ENCODE measurements around the gene SV2C. TPM values are rescaled to one million over a fixed set of nuclear protein-coding genes. Genes with fewer than 3 reads are reported as not detected.

Gene SV2C
- total RNA-seq, 2 donors from 2014 or later, result not detected

DNA sequence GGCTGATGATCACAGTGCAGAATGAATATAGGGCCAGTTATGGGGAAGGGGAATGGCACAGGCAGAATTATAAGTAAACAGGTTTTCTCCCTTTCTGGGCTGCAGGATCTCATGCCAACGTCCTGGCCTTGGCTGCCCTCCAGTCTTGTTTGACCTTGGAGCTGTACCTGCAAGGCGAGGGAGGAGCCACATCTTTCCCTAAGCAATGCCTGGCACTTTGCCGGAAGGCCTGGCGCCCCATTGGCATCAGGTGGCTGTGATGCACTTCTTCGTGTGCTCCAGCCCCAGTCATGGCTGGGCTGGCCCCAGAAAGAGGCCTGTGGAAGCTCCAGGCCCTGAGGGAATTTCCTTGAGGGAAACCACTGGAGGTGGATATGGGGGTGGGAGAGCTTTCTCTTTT, 303.2 kb downstream of the SV2C start:
- Mint-ChIP-seq H3K4me1 (peaks cover 4% of the 10 kb centered on the region), H3K27me3 (ENCODE audit: insufficient read depth) (peaks cover 7% of the 10 kb centered on the region), H3K36me3 (ENCODE audit: low read depth) (no peaks in the 10 kb centered on the region), H3K9me3 (no peaks in the 10 kb centered on the region), H3K27ac (no peak overlapping the region), H3K4me3 (no peak overlapping the region)
- Histone ChIP-seq H3K4me1 (ENCODE audit: control insufficient read depth, insufficient read depth, low read length) (no peaks in the 10 kb centered on the region), H3K27ac (ENCODE audit: low read depth, low read length) (no peak overlapping the region), H3K27me3 (ENCODE audit: control insufficient read depth, insufficient read depth, low read length, poor library complexity, severe bottlenecking) (no peaks in the 10 kb centered on the region), H3K9me3 (ENCODE audit: control insufficient read depth, low read length) (no peaks in the 10 kb centered on the region), H3K4me3 (ENCODE audit: low read length) (no peak overlapping the region), H3K36me3 (ENCODE audit: control insufficient read depth, insufficient read depth, low read length) (no peaks in the 10 kb centered on the region), H3K9ac (ENCODE audit: extremely low read depth, low read length, poor library complexity, severe bottlenecking) (no peak overlapping the region)
- TF ChIP-seq, protein P1, sequence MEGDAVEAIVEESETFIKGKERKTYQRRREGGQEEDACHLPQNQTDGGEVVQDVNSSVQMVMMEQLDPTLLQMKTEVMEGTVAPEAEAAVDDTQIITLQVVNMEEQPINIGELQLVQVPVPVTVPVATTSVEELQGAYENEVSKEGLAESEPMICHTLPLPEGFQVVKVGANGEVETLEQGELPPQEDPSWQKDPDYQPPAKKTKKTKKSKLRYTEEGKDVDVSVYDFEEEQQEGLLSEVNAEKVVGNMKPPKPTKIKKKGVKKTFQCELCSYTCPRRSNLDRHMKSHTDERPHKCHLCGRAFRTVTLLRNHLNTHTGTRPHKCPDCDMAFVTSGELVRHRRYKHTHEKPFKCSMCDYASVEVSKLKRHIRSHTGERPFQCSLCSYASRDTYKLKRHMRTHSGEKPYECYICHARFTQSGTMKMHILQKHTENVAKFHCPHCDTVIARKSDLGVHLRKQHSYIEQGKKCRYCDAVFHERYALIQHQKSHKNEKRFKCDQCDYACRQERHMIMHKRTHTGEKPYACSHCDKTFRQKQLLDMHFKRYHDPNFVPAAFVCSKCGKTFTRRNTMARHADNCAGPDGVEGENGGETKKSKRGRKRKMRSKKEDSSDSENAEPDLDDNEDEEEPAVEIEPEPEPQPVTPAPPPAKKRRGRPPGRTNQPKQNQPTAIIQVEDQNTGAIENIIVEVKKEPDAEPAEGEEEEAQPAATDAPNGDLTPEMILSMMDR (conservative IDR thresholded peaks at IDR 0.05), result no peak
- DNase-seq, result no peak
- 88 to 96% methylated on average over 5 of the region's 5 CpGs for WGBS, 2 experiments (ENCODE audit: insufficient coverage in 1 of 2, insufficient read length in 1 of 2)

DNA sequence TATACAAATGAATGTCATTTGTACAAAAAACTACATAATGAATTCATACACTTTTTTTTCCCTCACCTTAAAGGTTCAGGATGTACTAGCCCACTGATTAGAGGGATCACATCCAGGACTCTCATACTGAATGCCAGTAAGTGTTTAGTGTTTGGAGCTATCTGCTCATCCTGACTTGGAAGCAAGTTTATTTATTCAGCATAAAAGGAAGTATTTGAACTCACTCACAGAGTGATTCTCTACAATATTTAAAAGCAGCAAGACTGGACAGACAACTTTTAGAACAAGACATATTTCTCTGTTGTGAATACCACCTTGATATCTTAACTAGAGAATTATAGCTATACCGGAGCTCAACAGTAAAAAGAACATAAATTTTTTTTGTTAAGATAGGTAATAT, 305.1 kb downstream of the SV2C start:
- DNase-seq, result no peak
- no peaks in the 10 kb centered on the region for H3K36me3 ChIP-seq (ENCODE audit: control insufficient read depth, insufficient read depth, low read length)
- peaks cover 4% of the 10 kb centered on the region for H3K27me3 Mint-ChIP-seq (ENCODE audit: insufficient read depth)
- no peaks in the 10 kb centered on the region for H3K9me3 ChIP-seq (ENCODE audit: control insufficient read depth, low read length)
- no peak overlapping the region for H3K27ac ChIP-seq (ENCODE audit: low read depth, low read length)
- H3K27ac Mint-ChIP-seq, result no peak overlapping the region
- WGBS, 2 experiments (ENCODE audit: insufficient coverage in 1 of 2, insufficient read length in 1 of 2), result 86% methylated on average over 1 of the region's 1 CpG; no CpG with 5 or more reads in 1 of the 2 experiments
- peaks cover 12% of the 10 kb centered on the region for H3K4me1 Mint-ChIP-seq
- H3K4me3 ChIP-seq (ENCODE audit: low read length), result no peak overlapping the region
- H3K9ac ChIP-seq (ENCODE audit: extremely low read depth, low read length, poor library complexity, severe bottlenecking), result no peak overlapping the region
- H3K9me3 Mint-ChIP-seq, result no peaks in the 10 kb centered on the region
- no peaks in the 10 kb centered on the region for H3K36me3 Mint-ChIP-seq (ENCODE audit: low read depth)
- TF ChIP-seq, protein P1 (conservative IDR thresholded peaks at IDR 0.05), result no peak
- H3K4me3 Mint-ChIP-seq, result no peak overlapping the region
- H3K4me1 ChIP-seq (ENCODE audit: control insufficient read depth, insufficient read depth, low read length), result no peaks in the 10 kb centered on the region
- H3K27me3 ChIP-seq (ENCODE audit: control insufficient read depth, insufficient read depth, low read length, poor library complexity, severe bottlenecking), result no peaks in the 10 kb centered on the region

DNA sequence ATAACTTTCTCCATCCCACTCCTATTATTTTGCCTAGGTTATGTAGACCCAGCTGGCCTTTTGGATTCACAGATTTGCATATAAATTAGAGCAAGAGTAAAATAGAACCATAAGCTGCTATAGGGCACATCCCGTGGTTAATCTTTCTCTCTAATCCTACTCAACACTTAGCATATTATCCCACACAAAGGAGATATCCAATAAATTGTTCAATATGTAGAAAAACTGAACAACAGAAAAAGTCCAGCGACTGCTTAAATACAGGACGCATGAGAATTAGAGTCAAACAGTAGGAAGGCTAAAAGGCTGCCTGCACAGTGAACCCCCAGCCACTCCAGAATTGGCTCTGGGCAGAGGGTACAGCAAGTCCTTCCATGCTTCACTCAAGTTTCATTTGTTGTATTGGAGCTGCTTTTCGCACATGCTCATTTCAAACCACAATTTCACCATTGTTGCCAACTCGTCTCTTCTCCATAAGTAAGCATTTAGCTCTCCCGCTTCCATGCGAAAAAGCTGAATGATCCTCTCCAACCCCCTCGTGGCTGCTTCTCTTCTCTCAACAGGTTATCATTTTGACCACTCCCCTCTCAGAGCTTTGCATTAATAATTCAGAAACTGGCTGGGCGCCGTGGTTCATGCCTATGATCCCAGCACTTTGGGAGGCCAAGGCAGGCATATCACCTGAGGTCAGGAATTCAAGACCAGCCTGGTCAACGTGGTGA, 305.8 kb downstream of the SV2C start:
- H3K9me3 Mint-ChIP-seq, result no peaks in the 10 kb centered on the region
- Histone ChIP-seq H3K9me3 (ENCODE audit: control insufficient read depth, low read length) (no peaks in the 10 kb centered on the region), H3K4me3 (ENCODE audit: low read length) (no peak overlapping the region), H3K27ac (ENCODE audit: low read depth, low read length) (no peak overlapping the region), H3K4me1 (ENCODE audit: control insufficient read depth, insufficient read depth, low read length) (no peaks in the 10 kb centered on the region), H3K36me3 (ENCODE audit: control insufficient read depth, insufficient read depth, low read length) (no peaks in the 10 kb centered on the region), H3K9ac (ENCODE audit: extremely low read depth, low read length, poor library complexity, severe bottlenecking) (no peak overlapping the region), H3K27me3 (ENCODE audit: control insufficient read depth, insufficient read depth, low read length, poor library complexity, severe bottlenecking) (no peaks in the 10 kb centered on the region)
- 87 to 91% methylated on average over 10 to 11 of the region's 11 CpGs for WGBS, 2 experiments (ENCODE audit: insufficient coverage in 1 of 2, insufficient read length in 1 of 2)
- H3K27ac Mint-ChIP-seq, result no peak overlapping the region
- TF ChIP-seq, protein P1 (conservative IDR thresholded peaks at IDR 0.05), result no peak
- no peak for DNase-seq
- H3K4me1 Mint-ChIP-seq, result peaks cover 13% of the 10 kb centered on the region
- H3K36me3 Mint-ChIP-seq (ENCODE audit: low read depth), result no peaks in the 10 kb centered on the region
- no peak overlapping the region for H3K4me3 Mint-ChIP-seq
- peaks cover 3% of the 10 kb centered on the region for H3K27me3 Mint-ChIP-seq (ENCODE audit: insufficient read depth)

Measured in endodermal cell (in vitro differentiated cells).